Liver (tissue), 9 donors: Measurements from ENCODE around the gene RNF41. TPM values are rescaled to one million over a fixed set of nuclear protein-coding genes. Genes with fewer than 3 reads are reported as not detected.

Experiments used
- DNase-seq: peaks from one replicate; pipeline ENCODE4 v3.0.0-alpha.2; 2017; ENCODE audit warnings: low spot score
- H3K27ac ChIP-seq, 2 donors: one replicate each; pipeline ENCODE4 v1.7.0; 2013; ENCODE audit warnings: inconsistent platforms in 2 of 2, low read length in 2 of 2, control low read depth in 1 of 2, low read depth in 1 of 2, mild to moderate bottlenecking in 1 of 2
- H3K27me3 ChIP-seq, 4 donors: one replicate each; pipeline versions ENCODE4 v1.6.1 to v1.7.0; 2013; ENCODE audit warnings: low read length in 3 of 4, inconsistent platforms in 1 of 4, mild to moderate bottlenecking in 1 of 4, moderate library complexity in 1 of 4; ENCODE audit not compliant: control insufficient read depth in 4 of 4, insufficient read depth in 4 of 4
- H3K36me3 ChIP-seq, 4 donors: one replicate each; pipeline versions ENCODE4 v1.6.1 to v1.7.0; 2013; ENCODE audit warnings: low read length in 3 of 4, mild to moderate bottlenecking in 3 of 4, low read depth in 1 of 4, moderate library complexity in 1 of 4; ENCODE audit not compliant: control insufficient read depth in 4 of 4, insufficient read depth in 3 of 4
- H3K4me1 ChIP-seq, 4 donors: one replicate each; pipeline versions ENCODE4 v1.6.1 to v1.7.0; 2013; ENCODE audit warnings: low read length in 3 of 4, mild to moderate bottlenecking in 3 of 4, moderate library complexity in 1 of 4; ENCODE audit not compliant: control insufficient read depth in 4 of 4, insufficient read depth in 4 of 4
- H3K4me3 ChIP-seq, 3 donors: one replicate each; pipeline versions ENCODE4 v1.6.1 to v1.7.0; 2013; ENCODE audit warnings: low read length in 3 of 3, control low read depth in 1 of 3, low read depth in 1 of 3, mild to moderate bottlenecking in 1 of 3
- H3K9ac ChIP-seq, 2 donors: one replicate each; pipeline ENCODE4 v1.7.0; 2013; ENCODE audit warnings: low read length in 2 of 2, mild to moderate bottlenecking in 2 of 2, moderate library complexity in 2 of 2, control low read depth in 1 of 2, low read depth in 1 of 2
- H3K9me3 ChIP-seq, 4 donors: one replicate each; pipeline versions ENCODE4 v1.6.1 to v1.7.0; 2013; ENCODE audit warnings: low read length in 3 of 4; ENCODE audit not compliant: control insufficient read depth in 4 of 4
- ATF3 ChIP-seq: IDR thresholded peaks from 2 replicates; pipeline ENCODE4 v1.6.1; 2016; ENCODE audit warnings: antibody characterized with exemption
- CTCF ChIP-seq: fragments of 150-350 bp; IDR thresholded peaks from 2 replicates; pipeline ENCODE4 v1.5.1; 2017; ENCODE audit warnings: improper control_type of control experiment, low read depth, low read length; ENCODE audit not compliant: missing input control
- EGR1 ChIP-seq, 2 donors: IDR thresholded peaks; 2 replicates each; pipeline ENCODE4 v1.6.1; 2016 to 2018; ENCODE audit warnings: antibody characterized with exemption in 2 of 2, low read depth in 2 of 2
- FOXA1 ChIP-seq: IDR thresholded peaks from 2 replicates; pipeline ENCODE4 v1.6.1; 2016; ENCODE audit warnings: antibody characterized with exemption
- FOXA2 ChIP-seq: IDR thresholded peaks from 2 replicates; pipeline ENCODE4 v1.6.1; 2016; ENCODE audit warnings: antibody characterized with exemption
- GABPA ChIP-seq, 2 donors: IDR thresholded peaks in 1 of 2; conservative IDR thresholded peaks in 1 of 2; 2 replicates each; pipeline ENCODE4 v1.6.1; 2016; ENCODE audit warnings: antibody characterized with exemption in 2 of 2, mild to moderate bottlenecking in 1 of 2, moderate library complexity in 1 of 2
- HNF4A ChIP-seq, 2 donors: conservative IDR thresholded peaks; 2 replicates each; pipeline ENCODE4 v1.6.1; 2016; ENCODE audit warnings: antibody characterized with exemption in 2 of 2, mild to moderate bottlenecking in 2 of 2
- JUND ChIP-seq, 2 donors: IDR thresholded peaks; 2 replicates each; pipeline ENCODE4 v1.6.1; 2016; ENCODE audit warnings: antibody characterized with exemption in 2 of 2
- MAX ChIP-seq: IDR thresholded peaks from 2 replicates; pipeline ENCODE4 v1.6.1; 2016; ENCODE audit warnings: antibody characterized with exemption
- RAD21 ChIP-seq, 2 donors: IDR thresholded peaks; 2 replicates each; pipeline ENCODE4 v1.6.1; 2016; ENCODE audit warnings: antibody characterized with exemption in 2 of 2, mild to moderate bottlenecking in 2 of 2
- REST ChIP-seq: IDR thresholded peaks from 2 replicates; pipeline ENCODE4 v1.6.1; 2016; ENCODE audit warnings: antibody characterized with exemption, mild to moderate bottlenecking
- SP1 ChIP-seq: IDR thresholded peaks from 2 replicates; pipeline ENCODE4 v1.6.1; 2018; ENCODE audit warnings: antibody characterized with exemption, mild to moderate bottlenecking
- YY1 ChIP-seq: IDR thresholded peaks from 2 replicates; pipeline ENCODE4 v1.6.1; 2016; ENCODE audit warnings: antibody characterized with exemption, mild to moderate bottlenecking
- ZBTB33 ChIP-seq: IDR thresholded peaks from 2 replicates; pipeline ENCODE4 v1.6.1; 2016; ENCODE audit warnings: antibody characterized with exemption
- WGBS: extraction: QIAGEN DNeasy Blood & Tissue Kit; methylation state at CpG from one replicate; pipeline ENCODE4 v1.1.7; 2013; 5-methylcytosine and 5-hydroxymethylcytosine counted together
- polyA plus RNA-seq, 2 donors: library from polyadenylated mRNA; stranded (reverse) in 1 of 2; unstranded in 1 of 2; fragments of 200-250 nt in 1 of 2; fragments of >200 nt in 1 of 2; fragmentation: Nextera tagmentation in 1 of 2; extraction: Ambion mirVana in 1 of 2; gene quantifications; one replicate each; pipeline versions ENCODE4 v1.2.1 to v1.2.3, GENCODE V29; 2013 to 2015
- total RNA-seq, 2 donors: library from RNA; depleted of rRNA; stranded (reverse); fragments of >200 nt; gene quantifications; one replicate each; pipeline ENCODE4 v1.2.3, GENCODE V29; 2014
- donor health status: healthy.
- donor health status: healthy.
- donor health status: healthy.
- donor health status: healthy.
- donor health status: healthy.

The RNF41 gene
- total and polyA plus RNA-seq, 4 donors: 7.6 to 31.8 (median 16.8) TPM

- Histone ChIP-seq H3K36me3 (peaks cover 8 to 37% (median 25%) of the 10 kb centered on the region in 4 donors), H3K9ac (no peak overlapping the region), H3K27me3 (no peaks in the 10 kb centered on the region), H3K4me3 (no peak overlapping the region), H3K9me3 (no peaks in the 10 kb centered on the region), H3K27ac (no peak overlapping the region), H3K4me1 (peaks cover 0 to 7% (median 2%) of the 10 kb centered on the region in 4 donors)
- no peak for DNase-seq
- TF ChIP-seq MAX (no peak), FOXA1 (no peak), YY1 (no peak), JUND (IDR thresholded peaks at IDR 0.05) (no peak), SP1 (no peak), REST (no peak), ZBTB33 (no peak), GABPA (IDR thresholded peaks at IDR 0.05 in 1 of 2, conservative IDR thresholded peaks at IDR 0.05 in 1 of 2) (no peak), FOXA2 (no peak), HNF4A (conservative IDR thresholded peaks at IDR 0.05) (no peak), EGR1 (IDR thresholded peaks at IDR 0.05; ENCODE audit: low read depth in 2 of 2) (no peak), RAD21 (IDR thresholded peaks at IDR 0.05) (no peak), ATF3 (no peak), CTCF (no peak)
Measured at GRCh38 chr12:56204275-56204674, 17.4 kb downstream of the RNF41 start.

GRCh38 chr12:56202838-56203237 lies 18.9 kb downstream of the RNF41 start:
- H3K4me3 ChIP-seq: no peak overlapping the region
- no peak overlapping the region for H3K27ac ChIP-seq
- TF ChIP-seq FOXA2 (no peak), REST (no peak), SP1 (no peak)
- no peaks in the 10 kb centered on the region for H3K27me3 ChIP-seq
- H3K4me1 ChIP-seq: peaks cover 0 to 7% (median 2%) of the 10 kb centered on the region in 4 donors
- no peaks in the 10 kb centered on the region for H3K9me3 ChIP-seq
- H3K9ac ChIP-seq: no peak overlapping the region
- peaks cover 4 to 30% (median 21%) of the 10 kb centered on the region in 4 donors for H3K36me3 ChIP-seq
- DNase-seq: no peak
- 79% methylated on average over 2 of the region's 2 CpGs for WGBS
